Measurements from ENCODE around the gene SEMA4D. TPM values are rescaled to one million over a fixed set of nuclear protein-coding genes. Genes with fewer than 3 reads are reported as not detected.

SEMA4D gene
- total and polyA plus RNA-seq, 9 of the 15 experiments (the other 6 are each of a cell fraction or from before 2014, with no cell fraction given), result 0.38 to 5.1 (median 1.8) TPM

GRCh38 chr9:89432986-89433530, 64.9 kb downstream of the SEMA4D start:
- Histone ChIP-seq H3K9me3 (replicated peaks; ENCODE audit: control insufficient read depth, insufficient read depth, low read depth, low read length) (no peaks in the 10 kb centered on the region), H3K4me3 (no peak overlapping the region), H3K27ac (ENCODE audit: extremely low read depth, low read depth, low read length) (no peak overlapping the region), H4K20me1 (replicated peaks; ENCODE audit: control insufficient read depth, insufficient read depth, low read length) (peaks cover 6% of the 10 kb centered on the region; the same call in 1 of the 2 replicates), H3K27me3 (ENCODE audit: control insufficient read depth in 2 of 2, insufficient read depth in 2 of 2, low read length in 2 of 2) (peaks cover 0 to 21% of the 10 kb centered on the region in 2 experiments; a peak in 2 of 5 replicates), H3K4me2 (ENCODE audit: insufficient read depth, low read length) (no peak overlapping the region), H3K79me2 (ENCODE audit: control insufficient read depth, insufficient read depth, low read length) (no peaks in the 10 kb centered on the region), H3K4me1 (replicated peaks in 1 of 2; ENCODE audit: control insufficient read depth in 2 of 2, insufficient read depth in 2 of 2, low read length in 2 of 2) (no peaks in the 10 kb centered on the region), H3K9ac (ENCODE audit: insufficient read depth in 1 of 2, low read depth in 2 of 2, low read length in 2 of 2) (no peak overlapping the region), H3K9me1 (ENCODE audit: control insufficient read depth, insufficient read depth, low read length) (no peaks in the 10 kb centered on the region), H3K36me3 (ENCODE audit: control insufficient read depth, insufficient read depth, low read length) (no peaks in the 10 kb centered on the region), H2AFZ (ENCODE audit: low read depth, low read length) (no peak overlapping the region)
- ATAC-seq (no peak), FAIRE-seq (no peak), DNase-seq (ENCODE audit: extremely low read depth in 1 of 4, low spot score in 3 of 4) (no peak)
- POLR2A ChIA-PET, result no interaction called here
- in situ Hi-C loops (cut with MboI), result no loop called here
- 0% methylated on average over 8 of the region's 13 CpGs for WGBS (ENCODE audit: insufficient coverage, low coverage, missing lambda C conversion rate)
- BruUV-seq (replicated peaks), result no TSS peak
- intact Hi-C loops (cut with micrococcal nuclease), result no loop called here
- TF ChIP-seq HDGF (IDR thresholded peaks at IDR 0.05), result no peak
- no peak for TF ChIP-seq ZNF184 (CRISPR knock-in tag; IDR thresholded peaks at IDR 0.05)
- no peak for TF ChIP-seq SMARCC2 (IDR thresholded peaks at IDR 0.05; ENCODE audit: low read depth)
- TF ChIP-seq LARP7 (IDR thresholded peaks at IDR 0.05), result no peak
- CTCF ChIA-PET (ENCODE audit: low intra/inter-chr PET ratio), result no interaction called here

- H3K4me3 ChIP-seq, result no peak overlapping the region
- no peak for ATAC-seq
- no peaks in the 10 kb centered on the region for H3K36me3 ChIP-seq (ENCODE audit: control insufficient read depth, insufficient read depth, low read length)
- H3K9me3 ChIP-seq (replicated peaks; ENCODE audit: control insufficient read depth, insufficient read depth, low read depth, low read length), result no peaks in the 10 kb centered on the region
- no peak for DNase-seq (ENCODE audit: extremely low read depth in 1 of 4, low spot score in 3 of 4)
- H3K27ac ChIP-seq (ENCODE audit: extremely low read depth, low read depth, low read length), result no peak overlapping the region
- peaks cover 6% of the 10 kb centered on the region; the same call in 1 of the 2 replicates for H4K20me1 ChIP-seq (replicated peaks; ENCODE audit: control insufficient read depth, insufficient read depth, low read length)
- no peaks in the 10 kb centered on the region for H3K4me1 ChIP-seq (replicated peaks in 1 of 2; ENCODE audit: control insufficient read depth in 2 of 2, insufficient read depth in 2 of 2, low read length in 2 of 2)
- H3K9ac ChIP-seq (ENCODE audit: insufficient read depth in 1 of 2, low read depth in 2 of 2, low read length in 2 of 2), result no peak overlapping the region
- no peak overlapping the region for H3K4me2 ChIP-seq (ENCODE audit: insufficient read depth, low read length)
- FAIRE-seq, result no peak
- POLR2A ChIA-PET, result no interaction called here
- H3K9me1 ChIP-seq (ENCODE audit: control insufficient read depth, insufficient read depth, low read length), result no peaks in the 10 kb centered on the region
- WGBS (ENCODE audit: insufficient coverage, low coverage, missing lambda C conversion rate), result 0% methylated on average over 6 of the region's 6 CpGs
- H2AFZ ChIP-seq (ENCODE audit: low read depth, low read length), result no peak overlapping the region
- intact Hi-C loops (cut with micrococcal nuclease) (no loop called here), in situ Hi-C loops (cut with MboI) (no loop called here)
- H3K79me2 ChIP-seq (ENCODE audit: control insufficient read depth, insufficient read depth, low read length), result no peaks in the 10 kb centered on the region
- peaks cover 0 to 13% of the 10 kb centered on the region in 2 experiments; a peak in 2 of 5 replicates for H3K27me3 ChIP-seq (ENCODE audit: control insufficient read depth in 2 of 2, insufficient read depth in 2 of 2, low read length in 2 of 2)
- BruUV-seq (replicated peaks), result no TSS peak
- CTCF ChIA-PET (ENCODE audit: low intra/inter-chr PET ratio), result no interaction called here
- no peak for TF ChIP-seq NR4A1 (CRISPR knock-in tag; IDR thresholded peaks at IDR 0.05)
- no peak for TF ChIP-seq NR4A1 (tag; IDR thresholded peaks at IDR 0.05)
- no peak for TF ChIP-seq ZNF717 (CRISPR knock-in tag; IDR thresholded peaks at IDR 0.05)
- no peak for TF ChIP-seq SMARCB1 (IDR thresholded peaks at IDR 0.05; ENCODE audit: insufficient read length, low read depth)
- no peak for TF ChIP-seq TFAP4 (CRISPR knock-in tag; IDR thresholded peaks at IDR 0.05; ENCODE audit: borderline replicate concordance)
- TF ChIP-seq POLR3G (IDR thresholded peaks at IDR 0.05; ENCODE audit: extremely low read depth, insufficient read length, insufficient replicate concordance), result no peak
- TF ChIP-seq ZNF143 (CRISPR knock-in tag; IDR thresholded peaks at IDR 0.05), result no peak
- TF ChIP-seq MXD1 (CRISPR knock-in tag; IDR thresholded peaks at IDR 0.05; ENCODE audit: borderline replicate concordance, poor library complexity, severe bottlenecking), result no peak
- no peak for TF ChIP-seq ZNF76 (CRISPR knock-in tag; IDR thresholded peaks at IDR 0.05; ENCODE audit: borderline replicate concordance)
- no peak for TF ChIP-seq ZNF584 (CRISPR knock-in tag; IDR thresholded peaks at IDR 0.05; ENCODE audit: low read depth)
- no peak for TF ChIP-seq POLR2B (IDR thresholded peaks at IDR 0.05; ENCODE audit: low read depth, partially characterized antibody)
- no peak for TF ChIP-seq BMI1 (IDR thresholded peaks at IDR 0.05; ENCODE audit: low read length)
These were observed 65.8 kb downstream of the SEMA4D start for GRCh38 chr9:89431930-89432725.

Measured in K562 (cell line).